Suprapubic skin (tissue), 3 donors: Measurements from ENCODE around the gene NEUROD2.

Experiments
- POLR2AphosphoS5 ChIP-seq, 3 donors: sonication (generic); formaldehyde crosslinking; IDR thresholded peaks; one replicate each; pipeline ENCODE4 v1.6.1; 2017; ENCODE audit warnings: antibody characterized with exemption in 3 of 3
- TF ChIP-seq, protein P1 (sequence below), 2 donors: fragments of 200-600 bp in 1 of 2; fragments of 450-650 bp in 1 of 2; sonication (generic) in 1 of 2; IDR thresholded peaks; one replicate each; pipeline ENCODE4 v1.5.1; 2016 to 2019; ENCODE audit warnings: antibody characterized with exemption in 2 of 2, mild to moderate bottlenecking in 1 of 2, moderate library complexity in 1 of 2

DNA sequence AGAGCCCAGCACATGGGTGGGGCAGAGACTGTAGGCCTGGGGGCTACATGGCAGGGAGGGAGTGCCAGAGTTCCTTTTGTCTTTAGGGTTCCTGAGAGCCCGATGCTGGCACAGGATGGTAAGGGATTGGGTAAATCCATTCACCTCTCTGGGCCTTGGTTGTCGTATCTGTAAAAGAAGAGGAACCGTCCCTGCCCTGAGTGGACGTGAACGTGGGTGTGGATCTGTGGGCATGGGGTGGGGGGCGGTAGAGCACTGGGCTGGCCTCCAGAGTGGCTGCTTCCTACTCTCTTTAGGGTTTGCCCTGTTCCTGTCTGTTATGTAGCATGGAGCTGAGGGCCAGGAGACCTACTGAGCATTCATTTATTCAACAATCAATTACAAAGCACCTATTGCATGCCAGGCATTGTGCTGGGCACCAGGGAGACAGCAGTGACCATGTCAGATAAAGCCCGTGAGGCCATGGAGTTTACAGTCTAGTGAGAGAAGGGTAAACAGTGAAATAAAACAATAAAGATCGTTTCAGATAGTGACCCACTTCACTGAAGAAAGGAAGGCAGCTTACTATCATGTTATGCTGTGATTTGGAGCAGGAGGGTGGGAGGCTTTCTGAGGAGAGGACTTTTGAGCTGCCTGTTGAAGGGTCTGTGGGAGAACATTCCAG, 44.3 kb upstream of the NEUROD2 start:
- TF ChIP-seq, protein P1, sequence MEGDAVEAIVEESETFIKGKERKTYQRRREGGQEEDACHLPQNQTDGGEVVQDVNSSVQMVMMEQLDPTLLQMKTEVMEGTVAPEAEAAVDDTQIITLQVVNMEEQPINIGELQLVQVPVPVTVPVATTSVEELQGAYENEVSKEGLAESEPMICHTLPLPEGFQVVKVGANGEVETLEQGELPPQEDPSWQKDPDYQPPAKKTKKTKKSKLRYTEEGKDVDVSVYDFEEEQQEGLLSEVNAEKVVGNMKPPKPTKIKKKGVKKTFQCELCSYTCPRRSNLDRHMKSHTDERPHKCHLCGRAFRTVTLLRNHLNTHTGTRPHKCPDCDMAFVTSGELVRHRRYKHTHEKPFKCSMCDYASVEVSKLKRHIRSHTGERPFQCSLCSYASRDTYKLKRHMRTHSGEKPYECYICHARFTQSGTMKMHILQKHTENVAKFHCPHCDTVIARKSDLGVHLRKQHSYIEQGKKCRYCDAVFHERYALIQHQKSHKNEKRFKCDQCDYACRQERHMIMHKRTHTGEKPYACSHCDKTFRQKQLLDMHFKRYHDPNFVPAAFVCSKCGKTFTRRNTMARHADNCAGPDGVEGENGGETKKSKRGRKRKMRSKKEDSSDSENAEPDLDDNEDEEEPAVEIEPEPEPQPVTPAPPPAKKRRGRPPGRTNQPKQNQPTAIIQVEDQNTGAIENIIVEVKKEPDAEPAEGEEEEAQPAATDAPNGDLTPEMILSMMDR (IDR thresholded peaks at IDR 0.05) = no peak
- no peak for TF ChIP-seq POLR2AphosphoS5 (IDR thresholded peaks at IDR 0.05)
